Medulla oblongata (tissue), 1 donor: Measurements from ENCODE around the gene ADSL.

Experiments
- DNase-seq: peaks from one replicate; pipeline ENCODE4 v3.0.0-alpha.2; 2015; ENCODE audit errors: extremely low spot score

The ADSL gene

DNA sequence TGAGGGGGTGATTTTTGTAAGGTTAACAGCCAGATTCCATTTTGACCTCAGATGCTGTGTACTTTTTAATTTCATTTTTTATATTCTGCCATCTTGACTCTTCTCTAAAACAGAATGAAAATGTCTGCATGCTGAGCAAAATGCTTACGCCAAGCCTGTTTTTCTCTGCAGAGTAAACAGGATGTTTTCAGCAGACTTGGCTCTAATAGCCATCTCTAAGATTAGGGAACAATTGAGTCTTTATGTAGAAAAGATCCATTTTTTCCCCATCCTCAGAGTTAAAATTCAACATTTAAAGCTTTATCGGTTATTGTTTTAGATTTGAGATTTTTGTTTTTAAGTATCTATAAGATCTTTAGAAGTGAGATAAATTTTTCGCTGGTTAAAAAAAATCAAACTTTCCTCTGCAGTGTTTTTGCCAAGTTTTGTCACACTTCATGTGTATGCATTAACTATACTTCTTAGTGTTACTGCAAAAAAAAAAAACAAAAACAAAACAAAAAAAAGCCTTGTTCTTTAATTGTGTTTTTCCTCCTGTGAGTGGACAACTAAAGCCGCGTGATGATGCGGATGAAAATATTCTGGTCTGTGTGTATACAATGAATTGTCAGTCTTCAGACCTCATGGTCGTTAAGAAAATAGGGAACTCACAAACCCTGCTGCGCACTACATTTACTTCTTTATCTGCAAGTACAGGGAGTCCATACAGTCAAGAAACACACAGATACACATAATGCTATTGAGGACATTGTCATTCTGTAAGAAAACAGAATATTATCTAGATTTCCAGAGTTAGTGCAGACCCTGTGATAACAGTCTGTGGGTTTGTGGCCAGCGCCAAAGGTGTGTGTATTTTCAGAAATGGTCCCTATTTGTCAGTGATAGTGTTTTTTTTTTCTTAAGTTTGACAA is 17.5 kb upstream of the ADSL start:
- peak; percentile 69 for DNase-seq

DNA sequence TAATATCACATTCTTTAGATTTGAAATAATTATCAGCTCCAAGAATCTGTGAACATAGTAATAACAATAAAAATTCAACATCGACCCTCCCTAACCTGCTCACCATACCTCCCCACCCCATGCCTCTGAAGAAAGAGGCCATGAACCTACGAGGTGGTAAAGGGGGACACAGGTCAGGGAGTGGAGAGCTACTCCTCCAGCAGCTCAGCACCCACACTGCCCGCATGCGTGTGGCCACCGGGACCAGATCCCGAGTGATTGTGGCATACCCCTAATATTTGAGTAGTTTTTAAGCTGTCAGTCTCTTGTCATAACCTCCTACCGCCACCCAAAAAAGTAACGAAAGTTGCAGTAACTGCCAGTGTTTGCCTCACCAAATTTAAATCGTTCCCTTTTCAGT is 16.8 kb upstream of the ADSL start:
- no peak for DNase-seq

DNA sequence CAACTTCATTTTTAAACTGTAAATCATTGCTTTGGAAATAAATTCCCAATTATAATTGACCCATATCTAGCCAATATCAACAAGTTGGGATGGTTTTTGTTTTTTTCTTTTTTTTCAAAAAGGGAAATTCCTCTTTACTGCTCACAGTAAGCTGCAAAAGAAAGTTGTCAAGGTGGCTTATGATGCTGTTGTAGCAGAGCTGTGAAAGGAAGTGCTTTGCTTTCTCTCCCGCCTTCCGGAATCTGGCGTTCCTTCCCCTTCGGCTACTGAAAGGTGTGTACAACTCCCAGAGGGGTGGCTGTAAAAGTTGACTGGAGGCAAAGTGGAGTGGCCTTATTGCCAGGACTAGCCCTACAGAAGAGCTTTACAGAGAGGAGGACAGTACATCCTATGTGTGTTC is 16.2 kb upstream of the ADSL start:
- no peak for DNase-seq

DNA sequence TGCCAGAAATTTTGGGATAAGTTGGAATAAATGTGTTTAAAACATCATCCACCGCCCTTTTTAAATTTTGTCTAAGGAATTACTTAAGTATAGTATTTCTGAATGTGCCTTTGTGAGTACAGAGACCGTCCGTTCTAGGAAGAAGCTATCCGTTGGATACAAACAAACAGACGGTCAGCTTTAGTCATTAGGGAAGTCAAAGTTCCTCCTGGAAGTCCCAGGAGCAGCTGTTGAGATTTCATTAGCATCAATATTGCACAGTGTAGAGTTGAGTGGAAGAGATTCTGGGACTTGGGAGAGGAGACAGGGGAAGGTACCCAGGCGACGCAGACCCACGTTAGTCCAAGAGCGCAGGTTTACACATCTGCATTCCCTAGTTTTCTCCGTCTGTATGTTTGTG is 15.7 kb upstream of the ADSL start:
- DNase-seq: no peak

DNA sequence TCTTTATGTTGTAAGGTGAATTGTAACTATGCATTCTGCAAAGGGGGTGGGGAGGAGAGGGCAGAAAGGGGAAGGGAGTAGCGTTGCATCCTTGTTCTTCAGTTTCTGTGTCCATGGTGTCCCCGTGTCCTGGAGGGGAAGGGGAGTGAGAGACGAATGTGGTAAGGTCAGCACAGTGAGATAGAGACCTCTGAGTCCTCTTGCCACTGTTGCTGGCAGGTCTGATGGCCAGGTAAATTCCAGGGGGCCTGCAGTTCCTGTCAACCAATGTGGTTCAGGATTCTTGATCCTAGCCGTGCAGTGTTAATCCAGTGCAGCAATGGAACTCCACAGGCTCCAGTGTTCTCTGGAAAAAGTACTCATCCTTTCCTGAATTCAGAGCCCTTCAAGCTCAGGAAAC is 14.6 kb upstream of the ADSL start:
- no peak for DNase-seq

DNA sequence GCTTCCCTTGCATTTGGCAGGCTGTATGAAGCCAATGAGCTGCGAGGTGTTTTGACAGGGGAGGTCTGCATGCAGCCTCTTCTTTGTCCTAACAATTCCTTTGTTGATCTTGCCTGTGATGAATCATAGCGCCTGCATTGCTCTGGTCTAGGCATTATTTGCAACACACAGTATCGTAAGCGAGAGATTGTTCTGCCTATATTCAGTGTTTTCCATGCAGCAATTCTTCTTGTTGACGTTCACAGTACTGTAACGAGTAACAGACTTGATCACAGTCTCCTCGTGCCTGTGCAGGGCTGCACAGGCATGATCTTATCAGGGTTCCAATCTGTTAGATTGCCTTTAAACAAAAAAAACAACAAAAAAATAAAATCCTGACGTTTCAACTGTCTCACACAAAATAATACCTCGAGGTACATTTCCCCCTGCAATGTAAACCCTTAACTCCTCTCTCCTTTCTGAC is 13.9 kb upstream of the ADSL start:
- peak; percentile 18 for DNase-seq

- no peak for DNase-seq
Observed at GRCh38 chr22:40334060-40334459, 12.2 kb upstream of the ADSL start.

DNA sequence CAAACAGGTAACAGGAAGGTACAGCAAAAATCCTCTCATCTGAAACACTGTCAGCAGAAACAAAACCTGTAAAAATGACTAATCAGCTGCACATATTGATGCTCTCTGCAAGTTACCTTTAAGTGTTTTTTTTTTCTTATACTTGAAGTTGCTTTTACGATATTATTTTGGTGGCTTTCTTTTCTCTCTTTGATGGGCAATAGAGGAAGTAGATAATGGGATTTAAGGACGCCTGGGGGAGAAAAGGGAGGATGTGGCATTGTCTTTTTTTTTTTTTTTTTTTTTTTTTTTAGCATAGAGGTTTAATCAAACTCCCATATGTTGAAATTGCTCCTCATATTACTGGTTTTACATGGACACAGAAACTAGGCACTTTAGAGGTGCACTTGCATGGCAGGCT is 11.4 kb upstream of the ADSL start:
- DNase-seq: no peak

GRCh38 chr22:40335358-40335757 is 10.9 kb upstream of the ADSL start:
- no peak for DNase-seq

GRCh38 chr22:40340044-40340443 is 6.3 kb upstream of the ADSL start:
- no peak for DNase-seq

DNA sequence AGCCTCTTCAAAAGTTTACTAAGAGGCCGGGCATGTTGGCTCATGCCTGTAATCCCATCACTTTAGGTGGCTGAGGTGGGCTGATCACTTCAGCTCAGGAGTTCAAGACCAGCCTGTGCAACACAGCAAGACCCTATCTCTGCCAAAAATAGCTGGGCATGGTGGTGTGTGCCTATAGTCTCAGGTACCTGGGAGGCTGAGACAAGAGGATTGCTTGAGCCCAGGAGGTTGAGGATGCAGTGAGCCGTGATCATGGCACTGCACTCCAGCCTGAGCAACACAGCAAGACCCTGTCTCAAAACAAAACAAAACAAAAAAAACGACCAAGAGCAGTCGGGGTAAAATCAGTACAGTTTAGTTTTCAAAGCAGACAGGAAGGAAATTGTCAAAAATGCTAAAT is 4.7 kb upstream of the ADSL start:
- no peak for DNase-seq

GRCh38 chr22:40342521-40342920 is 3.8 kb upstream of the ADSL start:
- no peak for DNase-seq

DNA sequence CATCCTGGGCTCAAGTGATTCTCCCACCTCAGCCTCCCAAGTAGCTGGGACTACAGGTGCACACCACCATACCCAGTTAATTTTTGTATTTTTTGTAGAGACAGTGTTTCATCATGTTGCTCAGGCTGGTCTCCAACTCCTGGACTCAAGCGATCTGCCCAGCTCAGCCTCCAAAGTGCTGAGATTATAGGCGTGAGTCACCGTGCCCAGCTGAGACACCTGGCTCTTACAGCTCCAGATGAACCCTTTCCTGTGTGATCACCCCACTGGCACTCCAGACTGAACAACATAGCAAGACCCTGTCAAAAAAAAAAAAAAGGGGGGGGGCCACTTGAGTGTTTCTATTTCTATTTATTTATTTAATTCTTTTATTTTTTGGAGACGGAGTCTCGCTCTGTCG is 1.0 kb upstream of the ADSL start:
- DNase-seq: no peak

DNA sequence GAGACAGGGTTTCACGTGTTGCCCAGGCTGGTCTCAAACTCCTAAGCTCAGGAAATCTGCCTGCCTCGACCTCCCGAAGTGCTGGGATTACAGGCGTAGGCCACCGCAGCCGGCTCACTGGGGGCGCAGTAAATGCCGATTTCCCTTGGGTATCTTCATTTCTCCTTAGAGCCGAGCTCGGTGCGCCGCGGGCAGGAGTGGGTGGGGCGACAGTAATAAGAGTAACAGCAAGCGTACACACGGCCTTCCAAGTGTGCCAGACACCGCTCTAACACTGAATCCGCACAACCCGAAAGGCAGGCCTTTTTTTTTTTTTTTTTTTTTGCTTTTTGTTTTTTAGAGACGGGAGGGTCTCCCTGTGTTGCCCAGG is 500 bp upstream of the ADSL start:
- DNase-seq: no peak

GRCh38 chr22:40347300-40347699 is 1.0 kb downstream of the ADSL start:
- DNase-seq: no peak

DNA sequence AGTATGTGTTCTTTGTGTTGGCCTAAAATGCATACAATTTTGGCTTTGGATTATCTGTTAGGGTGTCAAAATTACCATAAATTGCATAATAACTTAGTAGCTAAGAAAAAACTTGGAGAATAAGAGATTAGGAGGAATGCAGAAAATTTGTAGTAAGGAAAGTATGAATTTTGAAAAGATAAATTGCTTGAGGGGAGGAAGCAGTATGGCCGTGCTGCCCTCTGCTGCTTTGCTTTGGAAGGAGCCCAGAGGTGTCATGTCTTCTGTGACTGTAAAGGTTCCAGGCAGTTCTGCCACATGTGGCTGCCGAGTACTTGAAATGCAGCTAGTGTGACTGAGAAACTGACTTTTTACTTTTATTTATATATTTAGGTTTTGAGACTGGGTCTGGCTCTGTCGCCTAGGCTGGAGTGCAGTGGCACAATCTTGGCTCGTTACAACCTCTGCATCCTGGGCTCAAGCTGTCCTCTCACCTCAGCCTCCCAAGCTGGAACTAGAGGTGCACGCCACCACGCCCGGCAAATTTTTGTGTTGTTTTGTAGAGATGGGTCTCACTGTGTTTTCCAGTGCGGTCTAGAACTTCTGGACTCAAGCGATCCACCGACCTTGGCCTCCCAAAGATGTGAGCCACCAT is 1.8 kb downstream of the ADSL start:
- DNase-seq: peak; percentile 70

DNA sequence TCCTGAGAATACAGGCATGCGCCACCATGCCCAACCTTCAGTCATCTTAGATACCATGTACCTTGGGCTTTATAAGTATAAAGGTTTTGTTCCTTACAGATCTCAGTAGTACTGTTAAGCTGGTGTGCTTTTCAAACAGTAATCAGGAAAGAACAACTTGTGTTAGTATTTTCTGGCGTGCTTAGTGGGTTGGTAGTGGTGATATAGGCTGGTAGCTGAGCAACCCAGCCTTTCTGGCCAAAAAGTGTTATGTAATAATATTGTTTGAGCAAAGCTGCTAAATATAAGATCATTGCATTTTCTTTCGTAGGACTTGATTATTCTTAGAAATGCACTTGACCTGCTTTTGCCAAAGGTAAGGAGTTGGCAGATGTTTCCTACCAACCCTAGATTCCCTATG is 6.5 kb downstream of the ADSL start:
- no peak for DNase-seq

GRCh38 chr22:40361100-40361499 is 14.8 kb downstream of the ADSL start:
- no peak for DNase-seq

GRCh38 chr22:40363059-40363458 is 16.8 kb downstream of the ADSL start:
- DNase-seq: no peak

DNA sequence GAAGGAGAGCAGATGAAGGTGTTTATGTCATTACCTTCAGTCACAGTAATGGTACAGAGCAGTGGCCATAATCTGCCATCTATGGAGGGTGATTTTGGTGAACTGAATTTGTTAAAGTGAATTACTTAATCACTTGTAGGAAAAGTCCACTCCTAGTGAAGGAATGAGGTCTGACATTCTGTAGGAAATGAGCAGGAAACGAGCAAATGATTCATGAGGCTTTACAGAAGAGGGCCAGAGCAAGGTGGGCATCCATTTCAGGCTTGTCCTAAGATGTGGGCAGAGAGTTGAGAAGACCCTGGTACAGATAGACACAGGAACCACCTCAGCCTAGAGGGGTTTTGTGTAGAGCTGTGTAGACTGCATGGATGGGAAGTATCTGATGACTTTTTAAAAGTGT is 18.1 kb downstream of the ADSL start:
- no peak for DNase-seq

- DNase-seq: no peak
Observed at GRCh38 chr22:40366068-40366467, 19.8 kb downstream of the ADSL start.

DNA sequence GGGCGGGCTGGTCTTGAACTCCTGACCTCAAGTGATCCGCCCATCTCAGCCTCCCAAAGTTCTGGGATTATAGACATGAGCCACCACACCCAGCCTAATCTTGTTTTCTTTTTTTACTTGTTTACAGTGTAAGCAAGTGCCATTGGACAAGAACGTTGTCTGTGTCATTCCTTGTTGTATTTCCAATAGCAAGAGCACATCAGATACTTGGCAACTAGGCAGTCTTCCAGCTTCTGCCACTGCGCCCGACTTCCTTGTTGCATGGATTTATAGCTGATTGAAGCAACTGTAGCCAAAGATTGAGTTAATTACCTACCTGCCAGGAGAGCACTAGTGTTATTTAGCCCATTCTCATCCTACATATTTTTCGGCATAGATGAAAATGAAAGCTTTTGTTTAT is 21.0 kb downstream of the ADSL start:
- DNase-seq: no peak

GRCh38 chr22:40368016-40368415 is 21.7 kb downstream of the ADSL start:
- DNase-seq: no peak
